Tibial nerve (tissue), 4 donors: Measurements from ENCODE around the gene DLK2. TPM values are rescaled to one million over a fixed set of nuclear protein-coding genes. Genes with fewer than 3 reads are reported as not detected.
"Not testable (repeated sequence)": the region's sequence is repeated elsewhere in the genome, so short reads cannot be mapped to it uniquely, and the experiment has no call there.

ENCODE experiments used
- DNase-seq, 2 donors: peaks; one replicate each; pipeline ENCODE4 v3.0.0-alpha.2; 2019; ENCODE audit warnings: low spot score in 2 of 2
- H3K27ac ChIP-seq, 4 donors: fragments of 200-600 bp; sonication (generic) in 3 of 4; one replicate each; pipeline ENCODE4 v1.5.1; 2017 to 2019; ENCODE audit warnings: mild to moderate bottlenecking in 1 of 4
- H3K27me3 ChIP-seq, 2 donors: fragments of 200-600 bp; sonication (generic) in 1 of 2; one replicate each; pipeline versions ENCODE4 v1.5.1 to v1.6.0; 2017 to 2019
- H3K36me3 ChIP-seq, 3 donors: fragments of 200-600 bp; sonication (generic); one replicate each; pipeline ENCODE4 v1.5.1; 2018 to 2019
- H3K4me1 ChIP-seq, 4 donors: fragments of 200-600 bp; sonication (generic) in 3 of 4; one replicate each; pipeline ENCODE4 v1.5.1; 2017 to 2019
- H3K4me3 ChIP-seq, 4 donors: fragments of 200-600 bp; sonication (generic) in 3 of 4; one replicate each; pipeline ENCODE4 v1.5.1; 2017 to 2019; ENCODE audit warnings: mild to moderate bottlenecking in 1 of 4, moderate library complexity in 1 of 4
- H3K9me3 ChIP-seq, 4 donors: fragments of 200-600 bp; sonication (generic) in 3 of 4; one replicate each; pipeline ENCODE4 v1.5.1; 2017 to 2019
- CTCF ChIP-seq, 5 experiments: fragments of 200-600 bp in 3 of 5; fragments of 450-650 bp in 2 of 5; sonication (generic) in 3 of 5; IDR thresholded peaks; one replicate each; pipeline ENCODE4 v1.5.1; 2016 to 2019; ENCODE audit warnings: antibody characterized with exemption in 5 of 5, mild to moderate bottlenecking in 3 of 5, moderate library complexity in 2 of 5
- EP300 ChIP-seq, 2 donors: sonication (generic); formaldehyde crosslinking; IDR thresholded peaks; one replicate each; pipeline ENCODE4 v1.6.1; 2017; ENCODE audit warnings: antibody characterized with exemption in 2 of 2, mild to moderate bottlenecking in 1 of 2
- POLR2A ChIP-seq, 2 donors: fragments of 450-650 bp; IDR thresholded peaks; one replicate each; pipeline ENCODE4 v1.6.1; 2017; ENCODE audit warnings: antibody characterized with exemption in 2 of 2, mild to moderate bottlenecking in 2 of 2, moderate library complexity in 2 of 2
- WGBS, 2 donors: methylation state at CpG; one replicate each; pipeline ENCODE4 v1.1.5; 2018; 5-methylcytosine and 5-hydroxymethylcytosine counted together
- total RNA-seq, 4 donors: library from RNA; depleted of rRNA; stranded (reverse); fragments of >200 nt; gene quantifications; one replicate each; pipeline ENCODE4 v1.1.0, GENCODE V29; 2016

Gene DLK2
- total RNA-seq, 4 donors from 2014 or later, result 1.0 to 3.5 TPM; not detected in 2

GRCh38 chr6:43469947-43470346 lies 14.6 kb upstream of the DLK2 start:
- 90 to 92% methylated on average over 7 of the region's 7 CpGs for WGBS, 2 donors
- no peak overlapping the region for H3K27ac ChIP-seq
- TF ChIP-seq EP300 (IDR thresholded peaks at IDR 0.05) (no peak), POLR2A (IDR thresholded peaks at IDR 0.05) (no peak), CTCF (IDR thresholded peaks at IDR 0.05) (no peak)

GRCh38 chr6:43468748-43469681 lies 13.7 kb upstream of the DLK2 start:
- Histone ChIP-seq H3K27ac (no peak overlapping the region), H3K4me3 (no peak overlapping the region), H3K9me3 (no peaks in the 10 kb centered on the region), H3K4me1 (no peaks in the 10 kb centered on the region), H3K36me3 (no peaks in the 10 kb centered on the region), H3K27me3 (peaks cover 0 to 21% of the 10 kb centered on the region in 2 donors)
- TF ChIP-seq EP300 (IDR thresholded peaks at IDR 0.05) (no peak), CTCF (IDR thresholded peaks at IDR 0.05) (no peak), POLR2A (IDR thresholded peaks at IDR 0.05) (no peak)
- 61 to 65% methylated on average over 13 of the region's 13 CpGs for WGBS, 2 donors
- no peak for DNase-seq

More at GRCh38 chr6:43469947-43470346, 14.6 kb upstream of the DLK2 start:
- H3K36me3 ChIP-seq, result no peaks in the 10 kb centered on the region
- no peak for DNase-seq
- peaks cover 0 to 16% of the 10 kb centered on the region in 2 donors for H3K27me3 ChIP-seq
- H3K9me3 ChIP-seq, result no peaks in the 10 kb centered on the region
- H3K4me3 ChIP-seq, result no peak overlapping the region
- H3K4me1 ChIP-seq, result no peaks in the 10 kb centered on the region

GRCh38 chr6:43468240-43468639 lies 12.9 kb upstream of the DLK2 start:
- DNase-seq, result no peak

GRCh38 chr6:43467752-43468151 lies 12.4 kb upstream of the DLK2 start:
- TF ChIP-seq CTCF (IDR thresholded peaks at IDR 0.05), result no peak
- no peak for TF ChIP-seq POLR2A (IDR thresholded peaks at IDR 0.05)
- no peak for TF ChIP-seq EP300 (IDR thresholded peaks at IDR 0.05)
- H3K36me3 ChIP-seq, result no peaks in the 10 kb centered on the region
- no peaks in the 10 kb centered on the region for H3K9me3 ChIP-seq
- H3K4me3 ChIP-seq, result no peak overlapping the region
- no peak overlapping the region for H3K27ac ChIP-seq
- no peak for DNase-seq
- 80 to 83% methylated on average over 4 of the region's 4 CpGs for WGBS, 2 donors
- peaks cover 0 to 32% of the 10 kb centered on the region in 2 donors for H3K27me3 ChIP-seq
- H3K4me1 ChIP-seq, result no peaks in the 10 kb centered on the region

More at GRCh38 chr6:43468240-43468639, 12.9 kb upstream of the DLK2 start:
- Histone ChIP-seq H3K36me3 (no peaks in the 10 kb centered on the region), H3K9me3 (no peaks in the 10 kb centered on the region), H3K4me1 (no peaks in the 10 kb centered on the region), H3K27me3 (peaks cover 0 to 27% of the 10 kb centered on the region in 2 donors), H3K4me3 (no peak overlapping the region), H3K27ac (no peak overlapping the region)
- 80 to 83% methylated on average over 4 of the region's 4 CpGs for WGBS, 2 donors
- TF ChIP-seq EP300 (IDR thresholded peaks at IDR 0.05), result no peak
- no peak for TF ChIP-seq CTCF (IDR thresholded peaks at IDR 0.05)
- no peak for TF ChIP-seq POLR2A (IDR thresholded peaks at IDR 0.05)

GRCh38 chr6:43467265-43467664 lies 11.9 kb upstream of the DLK2 start:
- H3K36me3 ChIP-seq, DNase-seq, H3K27ac ChIP-seq, H3K9me3 ChIP-seq, H3K4me3 ChIP-seq, H3K4me1 ChIP-seq: not testable (repeated sequence)
- WGBS, 2 donors, result 54 to 59% methylated on average over 5 of the region's 5 CpGs
- H3K27me3 ChIP-seq, result peaks cover 0 to 37% of the 10 kb centered on the region in 2 donors
